Measurements from ENCODE around the gene SH3BP5. TPM values are rescaled to one million over a fixed set of nuclear protein-coding genes. Genes with fewer than 3 reads are reported as not detected.

The SH3BP5 gene
- total and polyA plus RNA-seq, 4 donors = 56.3 to 113 (median 89.2) TPM

GRCh38 chr3:15264486-15264885 lies 67.9 kb downstream of the SH3BP5 start:
- Histone ChIP-seq H3K4me1 (ENCODE audit: control insufficient read depth, insufficient read depth, low read length) (peaks cover 8% of the 10 kb centered on the region), H3K27me3 (ENCODE audit: control insufficient read depth, insufficient read depth, low read length) (no peaks in the 10 kb centered on the region), H3K9me3 (ENCODE audit: control insufficient read depth, insufficient read depth, low read length) (no peaks in the 10 kb centered on the region), H3K27ac (ENCODE audit: low read depth, low read length) (no peak overlapping the region), H3K36me3 (ENCODE audit: control insufficient read depth, insufficient read depth, low read length) (peaks cover 12% of the 10 kb centered on the region), H3K4me3 (ENCODE audit: low read depth, low read length) (no peak overlapping the region)
- no peak for DNase-seq (ENCODE audit: low read depth in 4 of 6, low spot score in 6 of 6)
- WGBS (ENCODE audit: insufficient coverage) = no CpG with 5 or more reads among the region's 2 CpGs

GRCh38 chr3:15263926-15264325 lies 68.5 kb downstream of the SH3BP5 start:
- DNase-seq (ENCODE audit: low read depth in 4 of 6, low spot score in 6 of 6) = no peak
- WGBS (ENCODE audit: insufficient coverage) = 80% methylated on average over 1 of the region's 2 CpGs
- no peaks in the 10 kb centered on the region for H3K9me3 ChIP-seq (ENCODE audit: control insufficient read depth, insufficient read depth, low read length)
- peaks cover 8% of the 10 kb centered on the region for H3K4me1 ChIP-seq (ENCODE audit: control insufficient read depth, insufficient read depth, low read length)
- no peak overlapping the region for H3K4me3 ChIP-seq (ENCODE audit: low read depth, low read length)
- H3K36me3 ChIP-seq (ENCODE audit: control insufficient read depth, insufficient read depth, low read length) = peaks cover 8% of the 10 kb centered on the region
- no peaks in the 10 kb centered on the region for H3K27me3 ChIP-seq (ENCODE audit: control insufficient read depth, insufficient read depth, low read length)
- no peak overlapping the region for H3K27ac ChIP-seq (ENCODE audit: low read depth, low read length)

GRCh38 chr3:15263120-15263519 lies 69.3 kb downstream of the SH3BP5 start:
- 71% methylated on average over 2 of the region's 4 CpGs for WGBS (ENCODE audit: insufficient coverage)
- DNase-seq (ENCODE audit: low read depth in 4 of 6, low spot score in 6 of 6) = no peak
- peaks cover 12% of the 10 kb centered on the region for H3K36me3 ChIP-seq (ENCODE audit: control insufficient read depth, insufficient read depth, low read length)

GRCh38 chr3:15262021-15262420 lies 70.4 kb downstream of the SH3BP5 start:
- no peak overlapping the region for H3K4me3 ChIP-seq (ENCODE audit: low read depth, low read length)
- no peaks in the 10 kb centered on the region for H3K27me3 ChIP-seq (ENCODE audit: control insufficient read depth, insufficient read depth, low read length)
- H3K9me3 ChIP-seq (ENCODE audit: control insufficient read depth, insufficient read depth, low read length) = no peaks in the 10 kb centered on the region
- H3K27ac ChIP-seq (ENCODE audit: low read depth, low read length) = no peak overlapping the region
- no peak for DNase-seq (ENCODE audit: low read depth in 4 of 6, low spot score in 6 of 6)
- WGBS (ENCODE audit: insufficient coverage) = 98% methylated on average over 9 of the region's 9 CpGs
- H3K4me1 ChIP-seq (ENCODE audit: control insufficient read depth, insufficient read depth, low read length) = no peaks in the 10 kb centered on the region
- H3K36me3 ChIP-seq (ENCODE audit: control insufficient read depth, insufficient read depth, low read length) = peaks cover 15% of the 10 kb centered on the region

More at GRCh38 chr3:15263120-15263519, 69.3 kb downstream of the SH3BP5 start:
- Histone ChIP-seq H3K27ac (ENCODE audit: low read depth, low read length) (no peak overlapping the region), H3K27me3 (ENCODE audit: control insufficient read depth, insufficient read depth, low read length) (no peaks in the 10 kb centered on the region), H3K4me1 (ENCODE audit: control insufficient read depth, insufficient read depth, low read length) (peaks cover 4% of the 10 kb centered on the region), H3K9me3 (ENCODE audit: control insufficient read depth, insufficient read depth, low read length) (no peaks in the 10 kb centered on the region), H3K4me3 (ENCODE audit: low read depth, low read length) (no peak overlapping the region)

GRCh38 chr3:15261274-15261673 lies 71.1 kb downstream of the SH3BP5 start:
- Histone ChIP-seq H3K9me3 (ENCODE audit: control insufficient read depth, insufficient read depth, low read length) (no peaks in the 10 kb centered on the region), H3K4me3 (ENCODE audit: low read depth, low read length) (no peak overlapping the region), H3K36me3 (ENCODE audit: control insufficient read depth, insufficient read depth, low read length) (peaks cover 21% of the 10 kb centered on the region), H3K4me1 (ENCODE audit: control insufficient read depth, insufficient read depth, low read length) (no peaks in the 10 kb centered on the region), H3K27me3 (ENCODE audit: control insufficient read depth, insufficient read depth, low read length) (no peaks in the 10 kb centered on the region), H3K27ac (ENCODE audit: low read depth, low read length) (no peak overlapping the region)
- DNase-seq (ENCODE audit: low read depth in 4 of 6, low spot score in 6 of 6) = no peak

GRCh38 chr3:15260531-15260930 lies 71.9 kb downstream of the SH3BP5 start:
- Histone ChIP-seq H3K36me3 (ENCODE audit: control insufficient read depth, insufficient read depth, low read length) (peaks cover 18% of the 10 kb centered on the region), H3K9me3 (ENCODE audit: control insufficient read depth, insufficient read depth, low read length) (no peaks in the 10 kb centered on the region), H3K27me3 (ENCODE audit: control insufficient read depth, insufficient read depth, low read length) (no peaks in the 10 kb centered on the region), H3K27ac (ENCODE audit: low read depth, low read length) (no peak overlapping the region), H3K4me1 (ENCODE audit: control insufficient read depth, insufficient read depth, low read length) (no peaks in the 10 kb centered on the region), H3K4me3 (ENCODE audit: low read depth, low read length) (no peak overlapping the region)
- 94% methylated on average over 2 of the region's 4 CpGs for WGBS (ENCODE audit: insufficient coverage)
- no peak for DNase-seq (ENCODE audit: low read depth in 4 of 6, low spot score in 6 of 6)

- peaks cover 20% of the 10 kb centered on the region for H3K36me3 ChIP-seq (ENCODE audit: control insufficient read depth, insufficient read depth, low read length)
- WGBS (ENCODE audit: insufficient coverage) = 100% methylated on average over 7 of the region's 7 CpGs
- H3K27ac ChIP-seq (ENCODE audit: low read depth, low read length) = no peak overlapping the region
- no peaks in the 10 kb centered on the region for H3K9me3 ChIP-seq (ENCODE audit: control insufficient read depth, insufficient read depth, low read length)
- H3K4me3 ChIP-seq (ENCODE audit: low read depth, low read length) = no peak overlapping the region
- H3K27me3 ChIP-seq (ENCODE audit: control insufficient read depth, insufficient read depth, low read length) = no peaks in the 10 kb centered on the region
- DNase-seq (ENCODE audit: low read depth in 4 of 6, low spot score in 6 of 6) = no peak
- H3K4me1 ChIP-seq (ENCODE audit: control insufficient read depth, insufficient read depth, low read length) = no peaks in the 10 kb centered on the region
These were observed 73.7 kb downstream of the SH3BP5 start for GRCh38 chr3:15258720-15259119.

GRCh38 chr3:15256861-15257341 lies 75.5 kb downstream of the SH3BP5 start:
- Histone ChIP-seq H3K4me1 (ENCODE audit: control insufficient read depth, insufficient read depth, low read length) (no peaks in the 10 kb centered on the region), H3K27ac (ENCODE audit: low read depth, low read length) (no peak overlapping the region), H3K9me3 (ENCODE audit: control insufficient read depth, insufficient read depth, low read length) (no peaks in the 10 kb centered on the region), H3K36me3 (ENCODE audit: control insufficient read depth, insufficient read depth, low read length) (peaks cover 20% of the 10 kb centered on the region), H3K27me3 (ENCODE audit: control insufficient read depth, insufficient read depth, low read length) (no peaks in the 10 kb centered on the region), H3K4me3 (ENCODE audit: low read depth, low read length) (no peak overlapping the region)
- no peak for DNase-seq (ENCODE audit: low read depth in 4 of 6, low spot score in 6 of 6)
- 83% methylated on average over 7 of the region's 8 CpGs for WGBS (ENCODE audit: insufficient coverage)

GRCh38 chr3:15255215-15255614 lies 77.2 kb downstream of the SH3BP5 start:
- Histone ChIP-seq H3K27me3 (ENCODE audit: control insufficient read depth, insufficient read depth, low read length) (no peaks in the 10 kb centered on the region), H3K27ac (ENCODE audit: low read depth, low read length) (no peak overlapping the region), H3K36me3 (ENCODE audit: control insufficient read depth, insufficient read depth, low read length) (peaks cover 19% of the 10 kb centered on the region), H3K4me1 (ENCODE audit: control insufficient read depth, insufficient read depth, low read length) (no peaks in the 10 kb centered on the region), H3K9me3 (ENCODE audit: control insufficient read depth, insufficient read depth, low read length) (no peaks in the 10 kb centered on the region), H3K4me3 (ENCODE audit: low read depth, low read length) (no peak overlapping the region)
- DNase-seq (ENCODE audit: low read depth in 4 of 6, low spot score in 6 of 6) = no peak
- no CpG with 5 or more reads among the region's 2 CpGs for WGBS (ENCODE audit: insufficient coverage)

GRCh38 chr3:15253023-15253697 lies 79.2 kb downstream of the SH3BP5 start:
- no peak for DNase-seq (ENCODE audit: low read depth in 4 of 6, low spot score in 6 of 6)
- 88% methylated on average over 6 of the region's 7 CpGs for WGBS (ENCODE audit: insufficient coverage)
- no peaks in the 10 kb centered on the region for H3K4me1 ChIP-seq (ENCODE audit: control insufficient read depth, insufficient read depth, low read length)
- no peak overlapping the region for H3K27ac ChIP-seq (ENCODE audit: low read depth, low read length)
- H3K36me3 ChIP-seq (ENCODE audit: control insufficient read depth, insufficient read depth, low read length) = peaks cover 27% of the 10 kb centered on the region
- H3K27me3 ChIP-seq (ENCODE audit: control insufficient read depth, insufficient read depth, low read length) = no peaks in the 10 kb centered on the region
- H3K4me3 ChIP-seq (ENCODE audit: low read depth, low read length) = no peak overlapping the region
- H3K9me3 ChIP-seq (ENCODE audit: control insufficient read depth, insufficient read depth, low read length) = no peaks in the 10 kb centered on the region
